ENCODE results near the gene EPB41L4B. TPM values are rescaled to one million over a fixed set of nuclear protein-coding genes. Genes with fewer than 3 reads are reported as not detected.

EPB41L4B gene
- total RNA-seq, 6 experiments from 2014 or later = 0.33 to 0.37 (median 0.35) TPM; not detected in 2

- H3K9me3 Mint-ChIP-seq = no peaks in the 10 kb centered on the region
- no peak overlapping the region for H3K27ac Mint-ChIP-seq
- no peak for DNase-seq
- no peaks in the 10 kb centered on the region for H3K36me3 Mint-ChIP-seq (ENCODE audit: low read depth)
- TF ChIP-seq CTCF (IDR thresholded peaks at IDR 0.05) = no peak
- H3K4me1 Mint-ChIP-seq (ENCODE audit: low read depth) = no peaks in the 10 kb centered on the region
- no peak overlapping the region for H3K4me3 Mint-ChIP-seq
- H3K27me3 Mint-ChIP-seq (ENCODE audit: insufficient read depth) = peaks cover 20% of the 10 kb centered on the region
Observed at GRCh38 chr9:109181284-109181683, 139.6 kb downstream of the EPB41L4B start.

GRCh38 chr9:109179801-109180523 lies 140.9 kb downstream of the EPB41L4B start:
- no peaks in the 10 kb centered on the region for H3K4me1 Mint-ChIP-seq (ENCODE audit: low read depth)
- no peak for TF ChIP-seq CTCF (IDR thresholded peaks at IDR 0.05)
- DNase-seq = no peak
- H3K27me3 Mint-ChIP-seq (ENCODE audit: insufficient read depth) = peaks cover 22% of the 10 kb centered on the region
- H3K4me3 Mint-ChIP-seq = no peak overlapping the region
- no peak overlapping the region for H3K27ac Mint-ChIP-seq
- H3K36me3 Mint-ChIP-seq (ENCODE audit: low read depth) = no peaks in the 10 kb centered on the region
- H3K9me3 Mint-ChIP-seq = no peaks in the 10 kb centered on the region

GRCh38 chr9:109176963-109177362 lies 143.9 kb downstream of the EPB41L4B start:
- Mint-ChIP-seq H3K27me3 (ENCODE audit: insufficient read depth) (peaks cover 22% of the 10 kb centered on the region), H3K4me1 (ENCODE audit: low read depth) (peaks cover 4% of the 10 kb centered on the region), H3K27ac (no peak overlapping the region), H3K36me3 (ENCODE audit: low read depth) (no peaks in the 10 kb centered on the region), H3K9me3 (no peaks in the 10 kb centered on the region), H3K4me3 (no peak overlapping the region)
- DNase-seq = no peak
- TF ChIP-seq CTCF (IDR thresholded peaks at IDR 0.05) = no peak

GRCh38 chr9:109176386-109176785 lies 144.5 kb downstream of the EPB41L4B start:
- DNase-seq = no peak
- Mint-ChIP-seq H3K4me3 (no peak overlapping the region), H3K36me3 (ENCODE audit: low read depth) (no peaks in the 10 kb centered on the region), H3K27me3 (ENCODE audit: insufficient read depth) (peaks cover 20% of the 10 kb centered on the region), H3K9me3 (no peaks in the 10 kb centered on the region), H3K27ac (no peak overlapping the region), H3K4me1 (ENCODE audit: low read depth) (peaks cover 10% of the 10 kb centered on the region)
- no peak for TF ChIP-seq CTCF (IDR thresholded peaks at IDR 0.05)

GRCh38 chr9:109172935-109173334 lies 147.9 kb downstream of the EPB41L4B start:
- no peaks in the 10 kb centered on the region for H3K36me3 Mint-ChIP-seq (ENCODE audit: low read depth)
- peaks cover 5% of the 10 kb centered on the region for H3K27me3 Mint-ChIP-seq (ENCODE audit: insufficient read depth)
- peaks cover 16% of the 10 kb centered on the region for H3K4me1 Mint-ChIP-seq (ENCODE audit: low read depth)
- no peaks in the 10 kb centered on the region for H3K9me3 Mint-ChIP-seq
- no peak for DNase-seq
- H3K27ac Mint-ChIP-seq = no peak overlapping the region
- TF ChIP-seq CTCF (IDR thresholded peaks at IDR 0.05) = no peak
- H3K4me3 Mint-ChIP-seq = no peak overlapping the region

All from HFFc6 (cell line).